ENCODE measurements around the gene IQSEC1.

IQSEC1 gene

DNA sequence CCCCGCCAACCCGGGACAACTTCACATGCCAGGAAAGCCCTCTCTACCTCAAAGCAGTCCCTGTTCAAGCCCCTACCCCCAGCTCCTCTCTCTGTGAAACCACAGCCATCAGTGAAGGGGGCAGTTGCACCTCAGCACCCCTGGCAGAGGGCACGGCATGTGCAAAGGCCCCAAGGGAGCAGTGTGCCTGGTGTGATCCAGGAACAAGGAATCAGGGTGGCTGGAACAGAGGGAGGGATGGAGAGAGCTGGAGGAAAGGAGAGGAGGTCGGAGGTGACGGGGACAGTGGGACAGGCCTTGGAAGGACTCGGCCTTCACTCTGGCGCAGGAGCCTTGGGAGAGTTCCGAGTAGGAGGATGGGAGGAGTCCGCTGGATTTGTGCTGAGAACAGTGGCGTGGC, 26.5 kb upstream of the IQSEC1 start:
- DNase-seq (ENCODE audit: low read depth in 2 of 2), result no peak
- H3K4me3 ChIP-seq (replicated peaks in 1 of 2; ENCODE audit: low read depth in 2 of 2, low read length in 2 of 2), result no peak overlapping the region
- TF ChIP-seq, protein P1, sequence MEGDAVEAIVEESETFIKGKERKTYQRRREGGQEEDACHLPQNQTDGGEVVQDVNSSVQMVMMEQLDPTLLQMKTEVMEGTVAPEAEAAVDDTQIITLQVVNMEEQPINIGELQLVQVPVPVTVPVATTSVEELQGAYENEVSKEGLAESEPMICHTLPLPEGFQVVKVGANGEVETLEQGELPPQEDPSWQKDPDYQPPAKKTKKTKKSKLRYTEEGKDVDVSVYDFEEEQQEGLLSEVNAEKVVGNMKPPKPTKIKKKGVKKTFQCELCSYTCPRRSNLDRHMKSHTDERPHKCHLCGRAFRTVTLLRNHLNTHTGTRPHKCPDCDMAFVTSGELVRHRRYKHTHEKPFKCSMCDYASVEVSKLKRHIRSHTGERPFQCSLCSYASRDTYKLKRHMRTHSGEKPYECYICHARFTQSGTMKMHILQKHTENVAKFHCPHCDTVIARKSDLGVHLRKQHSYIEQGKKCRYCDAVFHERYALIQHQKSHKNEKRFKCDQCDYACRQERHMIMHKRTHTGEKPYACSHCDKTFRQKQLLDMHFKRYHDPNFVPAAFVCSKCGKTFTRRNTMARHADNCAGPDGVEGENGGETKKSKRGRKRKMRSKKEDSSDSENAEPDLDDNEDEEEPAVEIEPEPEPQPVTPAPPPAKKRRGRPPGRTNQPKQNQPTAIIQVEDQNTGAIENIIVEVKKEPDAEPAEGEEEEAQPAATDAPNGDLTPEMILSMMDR (IDR thresholded peaks at IDR 0.05; ENCODE audit: low read depth, low read length), result no peak

DNA sequence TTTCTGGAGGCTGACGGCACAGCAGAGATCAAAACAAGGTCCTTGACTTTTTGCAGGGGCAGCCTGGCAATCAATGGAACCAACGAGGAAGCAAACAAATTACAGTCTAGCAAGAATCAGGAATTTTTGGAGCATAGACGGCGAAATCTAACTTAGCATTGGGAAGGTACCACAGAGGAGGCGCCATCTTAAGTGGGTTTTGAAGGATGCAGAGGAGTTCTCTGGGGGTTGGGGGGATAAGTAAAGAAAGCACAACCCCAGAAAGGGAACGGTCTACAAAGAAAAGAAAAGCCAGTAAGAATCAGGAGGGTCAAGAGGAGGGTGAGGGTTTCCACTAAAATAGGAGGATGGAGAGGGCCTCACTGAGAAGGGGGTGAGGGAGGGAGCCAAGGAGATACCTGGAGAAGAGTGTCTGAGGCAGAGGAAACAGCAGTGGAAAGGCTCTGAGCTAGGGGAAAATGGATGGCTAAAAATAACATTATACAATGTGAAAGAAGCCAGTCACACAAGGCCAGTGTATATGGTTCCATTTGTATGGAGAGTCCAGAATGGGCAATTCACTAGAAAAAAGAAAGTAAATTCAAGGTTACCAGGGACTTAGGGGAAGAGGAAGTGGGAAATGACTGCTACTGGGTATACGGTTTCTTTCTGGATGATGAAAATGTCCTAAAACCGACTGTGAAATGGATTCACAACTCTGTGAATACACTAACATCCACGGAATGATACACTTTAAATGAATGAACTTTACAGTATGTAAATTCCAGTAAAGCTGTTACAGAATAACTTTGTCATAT, 25.2 kb upstream of the IQSEC1 start:
- no peak for DNase-seq (ENCODE audit: low read depth in 2 of 2)
- no peak overlapping the region for H3K4me3 ChIP-seq (replicated peaks in 1 of 2; ENCODE audit: low read depth in 2 of 2, low read length in 2 of 2)
- TF ChIP-seq, protein P1 (IDR thresholded peaks at IDR 0.05; ENCODE audit: low read depth, low read length), result no peak

DNA sequence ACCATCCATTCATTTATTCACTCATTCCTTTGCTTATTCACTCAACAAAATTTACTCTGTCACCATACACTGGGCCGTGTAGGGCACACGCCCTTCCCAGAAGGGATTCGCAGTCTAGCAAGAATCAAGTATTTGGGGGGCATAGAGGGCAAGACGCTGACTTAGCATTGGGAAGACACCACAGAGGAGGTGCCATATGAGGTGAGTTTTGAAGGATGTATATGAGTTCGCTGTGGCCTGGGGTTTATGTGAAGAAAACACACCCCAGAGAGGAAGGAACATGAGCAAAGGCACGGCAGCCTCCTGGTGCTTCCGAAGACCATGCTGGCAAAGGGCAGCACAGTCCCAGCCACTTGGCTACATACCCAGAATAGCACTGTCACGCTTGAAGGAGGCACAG, 23.1 kb upstream of the IQSEC1 start:
- TF ChIP-seq, protein P1 (IDR thresholded peaks at IDR 0.05; ENCODE audit: low read depth, low read length), result no peak
- DNase-seq (ENCODE audit: low read depth in 2 of 2), result no peak
- no peak overlapping the region for H3K4me3 ChIP-seq (replicated peaks in 1 of 2; ENCODE audit: low read depth in 2 of 2, low read length in 2 of 2)

DNA sequence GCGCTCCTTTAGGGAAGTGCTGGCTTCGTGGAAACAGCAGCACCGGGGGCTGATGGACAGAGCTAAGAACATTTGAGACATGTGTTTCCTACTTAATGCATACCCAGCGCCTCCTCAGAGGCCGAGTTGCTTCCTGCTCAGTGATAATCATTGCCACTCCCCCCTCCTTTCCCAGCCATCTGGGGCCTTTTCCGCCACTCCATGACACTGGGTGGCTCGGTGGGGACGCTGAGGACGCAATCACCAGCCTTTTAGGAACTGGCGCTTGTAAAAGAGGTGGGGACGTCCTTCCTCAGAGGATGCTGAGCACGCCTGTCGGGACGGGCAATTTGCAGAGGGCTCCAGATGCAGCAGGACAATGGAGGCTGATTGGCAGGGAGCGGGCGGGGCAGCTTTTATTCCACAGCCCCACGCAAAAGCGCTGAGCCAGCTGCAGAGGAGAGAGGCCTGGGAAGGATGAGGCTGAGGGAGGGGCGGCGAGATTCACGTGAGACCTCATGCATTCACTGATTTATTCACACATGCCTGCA, 22.2 kb upstream of the IQSEC1 start:
- no peak overlapping the region for H3K4me3 ChIP-seq (replicated peaks in 1 of 2; ENCODE audit: low read depth in 2 of 2, low read length in 2 of 2)
- TF ChIP-seq, protein P1 (IDR thresholded peaks at IDR 0.05; ENCODE audit: low read depth, low read length), result no peak
- DNase-seq (ENCODE audit: low read depth in 2 of 2), result no peak

DNA sequence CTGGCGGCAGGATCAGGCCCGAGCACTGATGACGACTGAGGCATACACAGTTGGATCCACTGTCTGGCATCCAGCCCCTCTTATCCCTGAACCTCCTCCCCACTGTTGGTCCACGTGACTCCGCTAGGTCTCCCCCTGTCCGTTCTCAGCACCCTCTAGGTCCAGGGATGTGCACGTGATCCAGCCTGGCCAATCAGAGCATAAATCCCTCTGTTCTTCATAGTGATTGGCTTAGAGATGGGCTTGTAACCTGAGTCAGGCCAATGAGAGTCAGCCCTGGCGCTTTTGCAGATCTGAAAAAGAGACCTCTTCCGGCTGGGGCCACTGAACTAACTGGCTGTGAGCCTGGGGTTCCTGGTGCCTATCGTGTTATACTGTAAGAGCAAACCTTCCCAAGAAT, 20.5 kb upstream of the IQSEC1 start:
- TF ChIP-seq, protein P1 (IDR thresholded peaks at IDR 0.05; ENCODE audit: low read depth, low read length), result no peak
- DNase-seq (ENCODE audit: low read depth in 2 of 2), result no peak

DNA sequence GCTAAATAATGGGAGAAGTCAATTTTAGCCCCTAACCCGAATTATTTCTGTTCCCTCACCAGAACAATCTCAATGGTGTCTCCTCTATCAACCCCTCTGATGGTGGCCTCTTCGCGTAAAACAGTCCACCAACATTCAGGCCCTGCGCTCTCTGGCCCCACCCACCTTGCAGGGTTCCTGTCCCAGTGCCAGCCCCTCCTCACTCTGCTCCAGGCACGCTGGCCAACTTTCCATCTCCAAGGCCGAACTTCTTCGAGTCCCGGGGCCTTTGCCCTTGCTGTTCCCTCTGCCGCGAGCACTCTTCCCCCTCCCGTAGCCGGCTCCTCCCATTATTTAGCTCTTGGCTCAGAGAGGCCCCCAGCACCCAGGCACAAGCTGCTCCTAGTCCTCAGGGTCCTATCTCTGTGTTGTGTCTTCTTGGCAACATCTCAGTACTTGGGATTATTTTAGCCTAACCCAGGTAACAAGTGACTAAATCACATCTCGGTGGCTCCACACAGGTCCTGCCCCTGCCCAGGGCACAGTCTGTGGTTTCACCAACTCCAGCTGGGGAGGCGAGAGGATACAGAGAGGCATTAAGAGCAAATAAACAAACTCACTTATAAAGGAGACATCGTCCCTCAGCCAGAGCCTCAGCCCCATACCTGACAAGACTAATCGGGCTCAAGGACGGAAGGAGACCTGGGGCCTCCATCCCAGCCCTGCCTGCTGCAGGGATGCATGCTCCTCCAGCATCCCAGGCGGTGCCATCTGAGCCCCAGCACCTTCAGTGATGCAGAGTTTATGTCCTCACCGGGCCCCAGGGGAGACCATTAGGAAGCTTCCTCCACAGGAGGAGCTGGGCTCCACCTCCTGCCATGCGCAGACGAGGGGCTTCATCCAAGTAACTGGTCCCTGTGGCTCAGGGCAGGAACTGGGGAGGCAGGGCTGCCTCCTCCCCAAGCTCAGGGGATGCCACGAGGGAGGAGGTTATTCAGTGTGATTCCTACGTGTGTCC, 19.7 kb upstream of the IQSEC1 start:
- TF ChIP-seq, protein P1 (IDR thresholded peaks at IDR 0.05; ENCODE audit: low read depth, low read length), result no peak
- no peak for DNase-seq (ENCODE audit: low read depth in 2 of 2)
- no peak overlapping the region for H3K4me3 ChIP-seq (replicated peaks in 1 of 2; ENCODE audit: low read depth in 2 of 2, low read length in 2 of 2)

More for the DNA sequence above, 20.5 kb upstream of the IQSEC1 start:
- no peak overlapping the region for H3K4me3 ChIP-seq (replicated peaks in 1 of 2; ENCODE audit: low read depth in 2 of 2, low read length in 2 of 2)

Measured in cardiac fibroblast (primary cell).